H1 (cell line): ENCODE data around the gene CDKN2A. TPM values are rescaled to one million over a fixed set of nuclear protein-coding genes. Genes with fewer than 3 reads are reported as not detected.

Source experiments
- ASH2L ChIP-seq: fragments of 200-600, 300-600 bp; sonication (generic); IDR thresholded peaks from one replicate; pipeline ENCODE4 v1.7.1; 2017; ENCODE audit warnings: low read length
- BACH1 ChIP-seq: IDR thresholded peaks from 2 replicates; pipeline ENCODE4 v1.6.1; 2012; ENCODE audit warnings: low read length, improper control_type of control experiment
- BCL11A ChIP-seq, 2 experiments: IDR thresholded peaks; one replicate each; pipeline ENCODE4 v1.6.1; 2011; ENCODE audit warnings: low read depth in 2 of 2, low read length in 2 of 2, mild to moderate bottlenecking in 2 of 2
- CHD2 ChIP-seq: IDR thresholded peaks from 2 replicates; pipeline ENCODE4 v1.6.1; 2012; ENCODE audit warnings: low read length, improper control_type of control experiment
- CREB1 ChIP-seq: IDR thresholded peaks from 2 replicates; pipeline ENCODE4 v1.6.1; 2012; ENCODE audit warnings: inconsistent platforms
- EZH2 ChIP-seq: fragments of 200-600 bp; sonication (generic); IDR thresholded peaks from 2 replicates; pipeline ENCODE4 v1.7.1; 2012; ENCODE audit warnings: low read depth, mild to moderate bottlenecking, moderate library complexity, low read length, inconsistent platforms; ENCODE audit not compliant: severe bottlenecking
- GTF2F1 ChIP-seq: IDR thresholded peaks from 2 replicates; pipeline ENCODE4 v1.6.1; 2012; ENCODE audit warnings: low read depth, low read length, improper control_type of control experiment, borderline replicate concordance
- JUND ChIP-seq: IDR thresholded peaks from 2 replicates; pipeline ENCODE4 v1.6.1; 2011; ENCODE audit warnings: mild to moderate bottlenecking, improper control_type of control experiment, low read length
- NANOG ChIP-seq: IDR thresholded peaks from 2 replicates; pipeline ENCODE4 v1.6.1; 2011; ENCODE audit warnings: low read length, low read depth, mild to moderate bottlenecking, inconsistent platforms; ENCODE audit not compliant: insufficient read depth, poor library complexity, severe bottlenecking
- POLR2A ChIP-seq, 2 experiments: IDR thresholded peaks; 1 replicate in 1 of 2; 2 replicates in 1 of 2; pipeline ENCODE4 v1.6.1; 2011; ENCODE audit warnings: low read depth in 2 of 2, low read length in 2 of 2, mild to moderate bottlenecking in 2 of 2; ENCODE audit errors: control extremely low read depth in 1 of 2
- RAD21 ChIP-seq, 2 experiments: IDR thresholded peaks in 1 of 2; conservative IDR thresholded peaks in 1 of 2; 2 replicates each; pipeline ENCODE4 v1.6.1; 2011; ENCODE audit warnings: low read depth in 2 of 2, low read length in 2 of 2, improper control_type of control experiment in 1 of 2, inconsistent platforms in 1 of 2, mild to moderate bottlenecking in 1 of 2, moderate library complexity in 1 of 2
- RBBP5 ChIP-seq: IDR thresholded peaks from 2 replicates; pipeline ENCODE4 v1.7.1; 2012; ENCODE audit warnings: low read depth, mild to moderate bottlenecking, inconsistent platforms, low read length, moderate library complexity, borderline replicate concordance
- RNF2 ChIP-seq: fragments of 200-900, 300-1000 bp; sonication (generic); IDR thresholded peaks from 2 replicates; pipeline ENCODE4 v1.7.1; 2016; ENCODE audit warnings: borderline replicate concordance, low read depth, mild to moderate bottlenecking, antibody characterized with exemption, low read length; ENCODE audit not compliant: poor library complexity, severe bottlenecking; ENCODE audit errors: missing control alignments
- SRF ChIP-seq: IDR thresholded peaks from 2 replicates; pipeline ENCODE4 v1.6.1; 2011; ENCODE audit warnings: mild to moderate bottlenecking, low read depth, low read length, moderate library complexity
- SUZ12 ChIP-seq: fragments of 200-600 bp; sonication (generic); IDR thresholded peaks from 2 replicates; pipeline ENCODE4 v1.6.1; 2012; ENCODE audit warnings: mild to moderate bottlenecking, inconsistent platforms, low read length, moderate library complexity, mixed read lengths
- TBP ChIP-seq: IDR thresholded peaks from 2 replicates; pipeline ENCODE4 v1.6.1; 2011; ENCODE audit warnings: low read depth, low read length, improper control_type of control experiment
- polyA plus RNA-seq, 7 experiments: library from polyadenylated mRNA; depleted of rRNA in 3 of 7; stranded (reverse) in 5 of 7; unstranded in 2 of 7; fragments of >200 nt in 5 of 7; fragments of 200-250 nt in 2 of 7; gene quantifications; 1 replicate in 5 of 7; 2 replicates in 1 of 7; 4 replicates in 1 of 7; pipeline versions ENCODE4 v1.2.1 to v1.2.3, GENCODE V29; 2011 to 2013; ENCODE audit warnings: missing spikeins in 2 of 7, mixed read lengths in 2 of 7
- total RNA-seq: library from RNA; stranded (reverse); fragmentation: NEBNext Ultra II Directional; extraction: Animal tissue kit (Norgen Biotek cat#: 25700); gene quantifications from 2 replicates; pipeline ENCODE4 v1.2.1, GENCODE V29; 2021
- TF ChIP-seq, protein P1 (sequence below): IDR thresholded peaks from 2 replicates; pipeline ENCODE4 v1.6.1; 2011; ENCODE audit warnings: low read length, improper control_type of control experiment
- TF ChIP-seq, protein P2 (sequence below): IDR thresholded peaks from 2 replicates; pipeline ENCODE4 v1.6.1; 2012; ENCODE audit warnings: low read length, inconsistent platforms
- TF ChIP-seq, protein P3 (sequence below): IDR thresholded peaks from 2 replicates; pipeline ENCODE4 v1.6.1; 2012; ENCODE audit warnings: inconsistent platforms

Gene CDKN2A
- total and polyA plus RNA-seq, 2 of the 8 experiments (the other 6 are each of a cell fraction or from before 2014, with no cell fraction given), result 0.51 to 0.73 TPM

DNA sequence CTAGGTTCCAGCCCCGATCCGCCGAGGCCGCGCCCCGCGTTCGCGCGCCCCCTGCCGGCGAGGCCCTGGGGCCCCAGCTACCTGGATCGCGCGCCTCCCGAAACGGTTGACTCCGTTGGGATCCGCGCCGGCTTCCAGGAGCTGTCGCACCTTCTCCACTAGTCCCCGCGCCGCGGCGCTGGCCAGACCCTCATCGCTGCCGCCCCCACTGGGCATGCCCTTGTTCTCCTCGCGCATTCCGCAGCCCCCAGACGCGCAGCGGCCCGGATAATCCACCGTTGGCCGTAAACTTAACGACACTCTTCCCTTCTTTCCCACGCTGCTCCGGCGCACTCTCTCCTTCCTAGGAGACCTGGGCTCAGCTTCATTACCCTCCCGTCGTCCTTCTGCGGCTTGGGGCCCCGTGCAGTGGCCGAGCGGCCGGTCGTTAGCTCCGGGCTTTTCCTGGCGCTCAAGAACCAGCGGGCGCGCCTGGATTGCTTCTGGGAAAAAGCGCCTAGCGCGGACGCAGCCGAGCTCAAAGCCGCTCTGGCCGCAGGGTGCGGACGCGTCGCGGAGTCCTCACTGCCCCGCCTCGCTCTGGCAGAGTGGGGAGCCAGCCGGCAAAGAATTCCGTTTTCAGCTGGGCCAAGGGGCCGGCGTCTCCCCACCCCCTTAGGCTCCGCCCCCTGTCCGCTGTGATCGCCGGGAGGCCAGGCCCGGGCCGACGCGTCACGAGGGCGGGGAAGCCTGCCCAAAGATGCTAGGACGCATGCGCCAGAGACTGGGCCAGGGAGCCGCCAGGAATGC, 14.7 kb upstream of the CDKN2A start, which contains the start of gene CDKN2B (continued):
- TF ChIP-seq RNF2 (peak; percentile 75), SRF (no peak), ASH2L (peak; percentile 82), NANOG (no peak), BCL11A (IDR thresholded peaks at IDR 0.05; ENCODE audit: low read depth in 2 of 2, low read length in 2 of 2) (no peak), CREB1 (peak; percentile 72), SUZ12 (peak; percentile 62), JUND (no peak), POLR2A (IDR thresholded peaks at IDR 0.05; ENCODE audit: control extremely low read depth in 1 of 2, low read depth in 2 of 2, low read length in 2 of 2) (peak in 1 of 2 experiments; percentile 61; a peak in 2 of 3 replicates), RBBP5 (no peak; the same call in 1 of the 2 replicates), BACH1 (no peak), EZH2 (peak; percentile 55), RAD21 (IDR thresholded peaks at IDR 0.05 in 1 of 2, conservative IDR thresholded peaks at IDR 0.05 in 1 of 2; ENCODE audit: low read depth in 2 of 2, low read length in 2 of 2) (peak; percentile 57 to 67), GTF2F1 (no peak), TBP (peak; percentile 65), CHD2 (no peak)
- TF ChIP-seq, protein P1, sequence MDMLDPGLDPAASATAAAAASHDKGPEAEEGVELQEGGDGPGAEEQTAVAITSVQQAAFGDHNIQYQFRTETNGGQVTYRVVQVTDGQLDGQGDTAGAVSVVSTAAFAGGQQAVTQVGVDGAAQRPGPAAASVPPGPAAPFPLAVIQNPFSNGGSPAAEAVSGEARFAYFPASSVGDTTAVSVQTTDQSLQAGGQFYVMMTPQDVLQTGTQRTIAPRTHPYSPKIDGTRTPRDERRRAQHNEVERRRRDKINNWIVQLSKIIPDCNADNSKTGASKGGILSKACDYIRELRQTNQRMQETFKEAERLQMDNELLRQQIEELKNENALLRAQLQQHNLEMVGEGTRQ, result peak; percentile 50
- TF ChIP-seq, protein P2, sequence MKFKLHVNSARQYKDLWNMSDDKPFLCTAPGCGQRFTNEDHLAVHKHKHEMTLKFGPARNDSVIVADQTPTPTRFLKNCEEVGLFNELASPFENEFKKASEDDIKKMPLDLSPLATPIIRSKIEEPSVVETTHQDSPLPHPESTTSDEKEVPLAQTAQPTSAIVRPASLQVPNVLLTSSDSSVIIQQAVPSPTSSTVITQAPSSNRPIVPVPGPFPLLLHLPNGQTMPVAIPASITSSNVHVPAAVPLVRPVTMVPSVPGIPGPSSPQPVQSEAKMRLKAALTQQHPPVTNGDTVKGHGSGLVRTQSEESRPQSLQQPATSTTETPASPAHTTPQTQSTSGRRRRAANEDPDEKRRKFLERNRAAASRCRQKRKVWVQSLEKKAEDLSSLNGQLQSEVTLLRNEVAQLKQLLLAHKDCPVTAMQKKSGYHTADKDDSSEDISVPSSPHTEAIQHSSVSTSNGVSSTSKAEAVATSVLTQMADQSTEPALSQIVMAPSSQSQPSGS, result no peak
- TF ChIP-seq, protein P3, sequence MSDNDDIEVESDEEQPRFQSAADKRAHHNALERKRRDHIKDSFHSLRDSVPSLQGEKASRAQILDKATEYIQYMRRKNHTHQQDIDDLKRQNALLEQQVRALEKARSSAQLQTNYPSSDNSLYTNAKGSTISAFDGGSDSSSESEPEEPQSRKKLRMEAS, result peak; percentile 57; the same call in 1 of the 2 replicates
- TF ChIP-seq, all 59 proteins: peak for 20
